ENCODE measurements around the gene MORN5.

MORN5 gene

DNA sequence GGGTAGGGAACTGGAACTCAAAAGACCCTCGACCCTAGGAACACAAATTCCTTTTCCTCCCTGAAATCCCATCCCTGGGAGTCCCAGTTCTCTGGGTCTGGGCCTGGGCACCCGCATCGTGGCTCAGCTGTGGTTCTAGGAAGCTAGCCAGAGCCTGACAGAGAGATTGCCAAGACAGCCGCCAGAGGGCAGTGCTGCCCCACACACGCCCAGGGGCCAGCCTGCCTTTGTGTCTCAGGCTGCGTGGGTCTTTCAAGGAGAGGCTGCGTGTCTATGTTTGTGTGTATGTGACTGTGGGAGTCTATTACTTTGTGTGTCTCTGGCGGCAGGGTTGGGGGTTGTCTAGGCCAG lies 34.6 kb upstream of the MORN5 start:
- DNase-seq, result peak; percentile 50

DNA sequence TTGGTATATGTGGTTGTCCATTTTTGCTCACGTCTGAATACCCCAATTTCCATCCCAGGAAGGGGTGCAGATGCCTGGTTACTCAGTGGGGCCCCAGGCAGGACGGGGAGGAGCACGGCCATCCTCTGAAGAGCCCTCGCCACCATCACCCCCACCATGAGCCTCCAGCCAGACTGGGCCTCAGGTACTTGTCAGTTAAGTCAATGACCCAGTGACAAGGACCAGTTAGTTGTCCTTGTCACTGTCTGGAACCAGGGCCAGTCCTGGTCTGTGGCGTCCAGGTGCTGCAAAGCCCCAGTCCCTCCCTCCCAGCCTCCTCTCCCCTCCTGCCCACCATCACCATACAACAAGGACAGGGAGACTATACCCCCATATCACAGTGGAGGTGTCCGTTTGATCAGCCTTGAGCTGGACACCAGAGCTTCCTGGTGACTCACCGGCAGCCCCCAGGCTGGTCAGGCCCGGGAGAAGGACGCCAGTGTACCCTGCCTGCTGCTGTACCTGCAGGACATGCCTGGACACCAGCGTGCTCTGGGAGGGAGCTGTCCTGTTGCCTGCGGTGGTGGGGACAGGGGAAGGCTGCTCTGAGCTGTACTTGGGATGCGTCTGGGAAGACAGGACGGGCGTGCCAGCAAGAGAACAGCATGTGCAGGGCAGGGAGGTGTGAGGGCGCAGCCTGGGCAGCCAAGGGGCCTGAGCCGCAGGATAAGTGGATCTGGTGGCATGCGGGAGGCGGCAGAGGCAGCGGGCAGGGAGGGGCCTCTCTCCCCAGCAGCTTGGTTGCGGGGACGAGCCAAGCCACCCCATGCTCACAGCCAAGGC lies 34.0 kb upstream of the MORN5 start:
- no peak for DNase-seq

DNA sequence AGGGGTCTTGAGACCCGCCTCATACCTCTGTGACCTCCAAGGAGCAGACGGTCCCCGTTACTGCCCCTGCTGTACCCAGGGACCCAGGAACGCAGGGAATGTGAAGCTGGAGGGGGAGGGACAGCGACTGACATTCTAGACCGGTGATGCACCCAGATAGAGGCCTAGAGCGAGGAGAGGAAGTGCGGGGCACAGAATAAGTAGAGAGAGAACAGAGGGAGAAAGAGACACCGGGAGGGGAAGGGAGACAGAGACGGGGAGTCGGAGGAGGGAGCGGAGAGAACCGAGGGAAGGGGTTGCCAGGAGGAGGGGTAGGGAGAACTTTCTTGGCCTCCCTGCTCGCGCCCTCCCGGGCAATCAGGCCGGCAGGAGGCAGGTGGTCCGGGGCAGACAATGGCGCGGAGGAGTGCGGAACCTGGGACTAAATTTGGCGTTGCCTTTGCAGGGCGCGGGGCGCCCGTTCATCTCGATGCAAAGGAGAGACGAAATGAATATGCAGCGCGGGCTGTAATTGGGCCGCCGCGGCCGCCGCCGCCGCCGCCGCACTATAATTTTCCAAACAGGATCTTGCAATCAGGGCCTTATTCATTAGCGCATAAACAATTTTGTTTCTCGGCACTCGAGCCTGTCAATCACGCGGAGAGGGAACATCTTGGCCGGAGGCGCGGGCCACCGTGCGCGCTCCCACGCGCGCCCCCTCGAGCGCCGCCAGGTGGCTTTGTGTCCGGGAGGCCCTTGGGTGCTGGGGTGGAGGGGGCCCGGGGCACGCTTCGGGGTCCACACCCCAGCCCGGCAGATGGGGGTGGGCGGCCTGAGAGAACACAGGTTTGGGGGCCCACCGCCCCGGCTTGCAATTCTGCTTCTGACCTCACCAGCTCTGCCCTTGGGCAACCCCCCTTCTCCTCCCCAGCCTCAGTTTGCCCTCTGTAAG lies 33.1 kb upstream of the MORN5 start:
- no peak for DNase-seq

DNA sequence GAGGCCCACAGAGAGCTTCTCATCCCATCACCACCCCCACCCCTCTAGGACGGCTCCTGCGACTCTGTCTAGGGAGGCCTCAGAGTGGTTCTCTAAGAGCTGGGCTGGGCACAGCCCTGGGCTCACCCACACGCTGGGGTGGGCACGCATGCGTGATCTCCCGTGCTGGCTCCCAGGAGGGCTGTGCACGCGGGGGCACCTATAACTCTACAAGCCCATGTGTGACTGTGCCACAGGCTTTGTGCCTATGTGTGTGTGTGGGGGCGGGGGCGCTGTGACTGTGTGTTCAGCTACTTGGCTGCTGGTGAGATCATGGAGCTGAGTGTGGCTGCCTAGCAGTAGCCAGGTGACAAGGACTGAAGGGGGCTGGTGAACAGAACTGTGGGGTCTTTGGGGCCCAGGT lies 32.3 kb upstream of the MORN5 start:
- DNase-seq, result no peak

DNA sequence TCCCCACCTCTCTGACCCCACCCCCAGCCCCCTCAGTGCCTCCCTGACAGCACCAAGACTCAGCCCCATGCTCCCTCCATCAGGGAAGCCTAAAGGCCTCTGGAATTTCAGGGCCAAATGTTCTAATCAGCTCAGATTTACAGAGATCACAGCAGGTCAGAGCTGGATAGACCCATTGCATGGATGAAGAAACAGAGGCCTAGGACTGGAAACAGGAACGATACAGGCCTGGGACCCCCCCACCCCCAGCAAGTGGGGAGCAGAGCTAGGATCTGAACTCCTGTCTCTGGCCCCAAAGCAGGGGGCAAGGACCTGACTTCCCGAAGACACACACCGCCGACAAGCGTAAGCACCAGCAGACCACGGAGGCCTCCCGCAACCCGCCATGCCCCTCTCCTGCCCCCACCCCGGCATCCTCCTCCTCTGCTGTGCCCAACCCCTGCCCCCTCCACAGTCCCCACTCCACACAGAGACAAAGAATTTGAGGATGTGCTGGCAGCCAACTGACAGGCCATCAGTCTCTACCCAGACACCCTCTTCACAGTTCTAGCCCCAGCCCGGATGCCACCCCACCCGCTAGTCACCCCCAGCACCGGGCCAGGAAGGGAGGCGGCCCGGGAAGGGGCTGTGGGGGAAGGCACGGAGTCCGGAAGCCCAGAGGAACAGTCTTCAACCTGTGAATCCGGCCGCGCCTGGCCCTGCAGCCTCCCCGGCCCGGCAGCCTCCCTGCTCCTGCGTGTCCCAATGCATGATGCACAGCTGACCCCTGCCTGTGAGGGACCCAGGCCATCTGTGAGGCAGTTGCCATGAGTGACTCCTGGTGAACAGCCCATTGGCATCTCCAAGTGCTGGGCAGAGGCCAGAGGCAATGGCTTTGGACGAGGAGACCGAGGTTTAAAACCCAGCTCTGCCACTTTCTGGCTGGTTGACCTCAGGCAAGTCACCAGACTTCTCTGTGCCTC lies 31.4 kb upstream of the MORN5 start:
- DNase-seq, result no peak

DNA sequence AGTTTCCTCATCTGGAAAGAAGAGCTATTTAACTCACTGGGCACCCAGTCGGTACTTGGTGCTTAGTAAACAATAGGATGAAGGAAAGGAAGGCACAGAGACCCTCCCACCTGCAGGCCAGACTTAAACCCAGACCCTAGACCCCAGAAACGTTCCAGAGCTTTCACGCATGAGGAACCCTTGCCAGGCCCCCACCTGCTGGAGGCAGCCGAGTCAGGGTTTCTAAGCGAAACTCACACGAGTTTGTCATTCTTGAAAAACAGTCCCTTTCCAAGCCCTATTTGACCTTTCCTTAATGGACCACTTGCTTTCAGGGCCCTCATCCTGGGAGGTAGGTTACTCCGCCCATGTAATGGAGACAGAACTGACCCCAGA lies 30.8 kb upstream of the MORN5 start:
- DNase-seq, result no peak

DNA sequence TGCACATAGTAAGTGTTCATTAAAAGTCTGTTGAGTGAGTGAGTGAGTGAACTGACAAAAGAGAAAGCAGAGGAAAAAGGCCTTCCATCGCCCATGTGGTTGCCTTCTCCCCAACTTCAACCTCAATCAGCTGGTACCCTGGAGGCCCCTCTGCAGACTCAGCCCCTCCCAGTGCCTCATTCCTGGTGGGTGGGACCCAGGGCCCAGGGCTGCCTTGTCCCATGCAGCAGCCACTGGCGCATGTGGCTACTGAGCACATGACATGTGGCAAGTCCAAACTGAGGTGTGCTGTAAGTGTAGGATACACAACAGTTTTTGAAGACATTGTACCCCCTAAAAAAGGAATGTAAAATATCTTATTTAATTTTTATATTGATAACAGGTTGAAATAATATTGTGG lies 29.7 kb upstream of the MORN5 start:
- no peak for DNase-seq

DNA sequence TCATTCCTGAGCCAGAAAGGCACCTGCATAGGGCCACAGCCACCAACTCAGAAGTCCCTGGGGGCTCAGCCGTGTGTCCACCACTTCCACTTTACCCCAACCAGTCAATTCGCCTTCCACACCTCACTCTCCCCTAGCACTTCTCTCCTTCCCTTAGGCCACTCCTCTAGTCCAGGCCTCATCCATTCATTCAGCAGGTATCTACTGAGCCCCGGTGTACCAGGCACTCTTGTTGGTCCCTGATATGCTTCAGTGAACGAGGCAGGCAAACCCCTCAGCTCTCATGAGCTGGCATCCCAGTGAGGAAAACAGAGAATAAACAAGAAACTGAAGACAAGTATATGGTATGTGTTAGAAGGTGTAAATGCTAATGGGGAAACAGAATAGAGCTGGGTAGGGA lies 28.9 kb upstream of the MORN5 start:
- no peak for DNase-seq

DNA sequence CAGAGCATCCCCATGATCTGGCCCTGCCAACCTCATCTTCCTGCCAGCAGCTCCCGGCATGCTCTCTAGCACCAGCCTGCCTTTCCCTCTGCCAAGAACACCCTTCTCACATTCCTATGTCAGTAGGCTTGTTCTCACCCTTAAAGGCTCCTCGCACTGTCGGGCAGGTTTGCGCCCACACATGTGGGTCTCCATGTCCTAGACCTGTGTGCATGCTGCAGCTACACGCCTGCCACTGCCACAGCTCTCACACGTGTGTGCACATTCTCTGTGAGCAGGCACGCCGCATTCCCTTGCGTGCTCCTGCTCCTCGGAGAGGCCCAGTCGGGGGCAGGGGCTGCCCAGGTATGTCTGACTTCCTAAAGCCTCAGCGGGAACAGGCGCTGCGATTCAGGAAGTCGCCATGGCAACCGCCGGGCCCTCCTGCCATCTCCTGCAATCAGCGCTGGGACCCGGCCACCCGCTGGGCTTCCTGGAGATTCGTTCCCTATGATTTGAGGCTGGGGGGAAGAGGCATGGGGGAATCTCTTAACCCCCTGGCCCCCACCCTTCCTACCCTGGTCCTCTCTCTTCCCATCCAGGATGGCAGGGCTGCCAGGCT lies 28.2 kb upstream of the MORN5 start:
- DNase-seq, result no peak

DNA sequence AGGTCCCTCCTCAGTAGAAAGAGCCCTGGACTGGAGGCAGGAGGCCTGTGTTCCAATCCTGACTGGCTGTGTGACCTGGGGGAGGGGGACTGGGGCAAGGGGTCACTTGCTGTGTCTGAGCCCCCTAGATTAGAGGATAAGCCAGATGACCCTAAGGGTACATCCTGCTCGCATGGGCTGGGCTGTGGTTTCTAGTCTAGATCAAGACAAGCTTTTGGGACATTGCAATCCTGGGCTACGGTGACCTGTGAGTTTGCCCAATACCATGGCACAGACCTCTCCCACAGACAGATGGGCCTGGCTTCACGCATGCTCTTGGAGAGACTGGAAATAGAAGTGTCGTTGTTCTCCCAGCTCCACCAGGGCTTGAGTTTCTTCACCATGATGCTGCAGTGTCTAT lies 27.2 kb upstream of the MORN5 start:
- DNase-seq, result no peak

DNA sequence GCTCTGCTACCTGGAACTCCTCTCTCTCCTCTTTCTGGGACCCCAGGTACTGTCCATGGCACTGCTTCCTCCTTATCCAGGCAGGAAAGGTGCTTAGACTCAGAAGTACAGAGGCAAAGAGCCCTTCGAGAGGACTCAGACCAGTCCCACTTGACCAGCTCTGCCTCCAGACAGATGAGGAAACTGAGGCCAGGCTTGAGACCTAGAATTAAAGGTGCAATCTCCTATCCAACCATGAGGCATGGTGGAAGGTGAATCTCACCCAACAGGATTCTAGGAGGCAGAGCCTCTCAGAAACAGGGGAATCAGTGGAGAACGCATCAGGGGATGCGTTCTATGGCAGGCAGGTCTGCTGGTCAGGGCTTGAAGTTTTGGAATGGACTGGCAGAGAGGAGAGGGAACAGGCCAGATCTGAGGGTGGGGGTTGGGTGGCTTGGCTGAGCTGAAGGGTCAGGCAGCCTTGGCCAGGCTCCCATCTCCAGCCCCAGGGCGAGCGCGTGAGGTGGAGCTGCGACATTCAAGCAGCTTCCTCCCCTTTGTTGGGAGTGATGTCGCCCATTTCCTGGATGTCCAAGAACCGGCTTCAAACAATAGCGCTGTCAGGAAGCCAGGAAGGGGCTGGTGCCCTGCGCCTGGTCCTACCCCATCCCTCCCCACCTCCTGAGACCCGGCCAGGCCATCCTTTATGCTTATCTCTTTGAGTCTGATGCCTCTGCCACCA lies 26.3 kb upstream of the MORN5 start:
- DNase-seq, result no peak

DNA sequence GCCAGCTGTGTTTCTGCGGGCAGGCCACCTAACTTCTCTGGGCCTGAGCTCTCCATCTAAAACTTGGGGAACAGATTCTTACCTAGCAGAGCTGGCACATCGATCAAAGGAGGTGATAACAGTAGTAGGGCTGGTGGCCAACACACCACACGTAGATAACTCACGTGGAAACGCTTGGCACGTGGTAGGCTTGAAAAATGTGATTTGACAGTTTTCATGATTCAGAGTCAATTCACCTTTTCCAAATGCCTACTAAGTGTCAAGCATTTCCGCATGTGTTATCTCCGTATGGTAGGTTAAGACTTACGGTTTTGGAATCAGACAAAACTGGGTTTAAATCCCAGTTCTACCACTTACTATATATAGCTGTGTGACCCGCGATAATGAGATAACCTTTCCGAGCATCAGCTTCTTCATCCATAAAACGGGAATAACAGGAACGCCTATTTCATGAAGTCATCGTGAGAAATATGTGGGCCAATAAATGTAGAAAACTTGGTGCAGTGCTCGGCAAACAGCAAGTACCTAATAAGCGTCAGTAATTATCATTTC lies 25.6 kb upstream of the MORN5 start:
- DNase-seq, result no peak

DNA sequence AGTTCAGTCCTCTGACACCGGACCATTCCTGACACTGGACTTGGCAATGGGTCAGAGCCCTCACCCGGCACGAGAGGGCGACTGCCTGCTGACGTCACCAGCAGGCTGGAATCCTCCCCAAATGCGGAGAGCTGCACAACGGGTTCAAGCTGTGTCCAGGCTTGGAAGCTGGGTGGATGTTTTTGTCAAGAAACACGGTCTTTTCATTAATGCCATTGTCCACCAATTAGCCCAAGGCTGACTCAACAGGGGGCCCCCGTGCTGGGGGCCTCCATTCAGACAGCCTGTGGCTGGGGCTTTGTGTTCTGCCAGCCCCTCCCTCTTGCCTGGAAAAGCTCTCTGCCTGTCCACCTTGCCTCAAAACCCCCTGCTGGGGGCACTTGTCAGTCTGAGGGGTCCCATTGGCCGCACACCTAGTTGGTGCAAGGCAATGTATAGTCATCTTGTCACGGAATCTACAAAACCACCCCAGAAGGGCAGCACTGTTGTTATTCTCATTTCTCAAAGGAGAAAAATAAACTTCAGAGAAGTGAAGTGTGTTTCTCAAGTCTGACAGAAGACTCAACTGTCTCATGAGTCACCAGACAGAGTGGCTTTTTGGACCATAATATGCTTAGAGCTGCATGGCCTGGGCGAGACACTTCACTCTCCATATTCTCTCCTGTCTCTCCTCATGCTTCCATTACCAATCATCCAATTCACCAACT lies 24.7 kb upstream of the MORN5 start:
- DNase-seq, result peak; percentile 57

DNA sequence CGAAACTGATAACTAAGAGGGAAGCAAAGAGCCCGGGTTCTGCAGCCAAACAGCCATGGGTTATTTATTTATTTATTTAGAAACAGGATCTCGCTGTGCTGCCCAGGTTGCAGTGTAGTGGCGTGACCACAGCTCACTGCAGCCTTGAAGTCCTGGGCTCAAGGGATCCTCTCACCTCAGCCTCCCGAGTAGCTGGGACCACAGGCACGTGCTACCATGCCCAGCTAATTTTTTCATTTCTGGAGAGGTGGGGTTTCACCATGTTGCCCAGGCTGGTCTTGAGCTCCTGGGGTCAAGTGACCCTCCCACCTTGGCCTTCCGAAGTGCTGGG lies 24.2 kb upstream of the MORN5 start:
- DNase-seq, result no peak

DNA sequence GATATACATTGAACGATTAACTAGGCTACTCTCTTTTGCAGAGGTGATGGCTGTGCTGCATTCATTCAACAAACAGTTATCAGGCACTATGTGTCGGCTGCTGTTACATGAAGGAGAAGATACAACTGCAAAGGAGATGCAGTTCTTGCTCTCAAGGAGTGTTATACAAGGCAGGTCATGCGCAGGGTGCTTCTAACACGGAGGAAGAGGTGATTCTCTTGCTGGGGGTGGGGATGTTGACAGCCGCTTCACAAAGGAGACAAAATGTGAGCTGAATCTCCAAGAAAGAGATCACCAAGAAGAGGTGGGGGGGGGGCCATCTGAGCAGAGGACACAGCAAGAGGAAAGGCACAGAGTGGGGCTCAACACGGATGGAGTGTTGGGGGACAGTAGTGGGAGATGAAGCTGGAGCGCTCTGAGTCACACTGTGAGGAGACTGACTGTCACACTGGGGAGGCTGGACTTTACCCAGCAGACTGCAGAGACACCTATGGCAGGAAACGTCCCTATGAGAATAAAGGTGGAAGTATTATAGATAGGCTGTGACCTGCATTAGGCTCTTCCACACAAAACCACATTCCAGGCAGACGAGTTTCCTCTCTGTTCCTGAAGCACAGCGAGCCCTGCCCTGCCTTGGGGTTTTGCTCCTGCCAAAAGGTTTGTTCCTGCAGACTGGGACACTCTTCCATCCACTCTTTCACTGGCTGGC lies 21.0 kb upstream of the MORN5 start:
- no peak for DNase-seq

DNA sequence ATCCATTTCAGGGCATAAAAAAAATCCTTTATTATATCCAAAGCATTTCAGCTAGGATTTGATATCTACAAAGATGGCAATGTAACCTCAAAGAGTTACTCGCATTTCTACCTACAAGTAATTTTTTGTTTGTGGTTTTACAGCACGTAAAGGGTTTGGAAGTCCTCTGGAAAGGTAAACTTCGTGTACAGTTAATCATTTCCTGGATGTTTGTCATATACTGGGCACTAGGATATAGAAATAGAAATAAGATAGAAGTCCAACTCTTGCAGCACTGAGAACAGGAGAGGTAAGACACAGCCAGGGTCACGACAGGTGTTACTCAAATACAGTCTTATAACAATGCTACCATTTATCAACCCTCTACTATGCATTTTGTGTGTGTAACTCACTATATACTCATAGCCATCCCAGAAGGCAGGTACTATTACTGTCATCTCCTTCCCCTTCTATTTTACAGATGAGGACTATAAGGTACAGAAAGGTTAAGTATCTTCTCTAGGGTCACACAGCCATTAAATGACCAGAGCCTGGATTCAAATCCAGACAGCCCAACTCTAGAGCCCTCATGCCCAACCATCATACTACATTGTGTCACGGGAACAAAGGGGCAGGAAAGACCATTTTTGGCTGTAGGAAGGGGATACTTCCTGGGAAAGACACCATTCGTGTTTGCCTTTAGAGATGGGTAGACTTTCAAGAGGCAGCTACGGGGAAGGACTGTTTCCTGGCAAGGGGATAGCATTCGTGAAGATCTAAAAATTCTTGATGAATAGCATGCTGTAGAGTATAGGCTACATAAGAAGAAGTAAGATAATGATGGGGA lies 19.1 kb upstream of the MORN5 start:
- no peak for DNase-seq

DNA sequence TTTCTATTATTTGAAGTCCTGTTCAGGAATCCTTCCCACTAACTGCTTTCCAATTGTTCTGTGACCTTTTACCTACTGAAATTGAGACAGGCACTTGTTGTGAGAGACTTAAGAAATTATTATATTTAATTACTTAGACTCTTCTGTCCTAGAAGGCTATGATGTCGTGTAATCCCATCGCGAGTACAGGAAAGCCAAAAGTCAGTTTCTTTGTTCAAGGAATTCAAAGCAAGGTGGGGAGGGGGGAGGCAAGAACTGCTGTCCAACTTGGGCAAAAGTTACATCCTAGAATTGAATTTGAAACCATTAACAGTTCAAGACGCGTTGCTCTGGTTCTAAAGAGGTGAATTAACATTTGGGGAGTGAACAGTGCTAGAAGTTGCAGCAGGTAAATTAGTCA lies 18.0 kb upstream of the MORN5 start:
- no peak for DNase-seq

DNA sequence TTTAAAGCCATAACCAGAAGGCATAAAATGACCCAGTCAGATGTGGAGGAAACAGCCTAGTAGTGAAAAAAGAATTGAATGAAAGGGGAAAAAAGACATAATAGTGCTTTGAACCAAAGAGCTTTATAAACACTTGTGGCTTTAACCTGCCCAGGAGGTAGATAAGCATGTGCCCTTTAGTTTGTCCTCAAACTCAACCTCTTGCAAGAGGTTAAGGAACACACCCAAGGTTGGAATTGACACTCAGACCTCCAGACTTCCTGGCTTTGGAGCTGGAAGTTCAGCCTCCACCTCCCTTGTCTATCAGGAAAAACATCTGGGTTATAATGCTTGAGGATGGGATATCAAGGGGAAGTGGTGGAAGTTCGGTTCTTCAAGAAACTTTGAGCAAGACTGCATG lies 16.4 kb upstream of the MORN5 start:
- DNase-seq, result no peak

DNA sequence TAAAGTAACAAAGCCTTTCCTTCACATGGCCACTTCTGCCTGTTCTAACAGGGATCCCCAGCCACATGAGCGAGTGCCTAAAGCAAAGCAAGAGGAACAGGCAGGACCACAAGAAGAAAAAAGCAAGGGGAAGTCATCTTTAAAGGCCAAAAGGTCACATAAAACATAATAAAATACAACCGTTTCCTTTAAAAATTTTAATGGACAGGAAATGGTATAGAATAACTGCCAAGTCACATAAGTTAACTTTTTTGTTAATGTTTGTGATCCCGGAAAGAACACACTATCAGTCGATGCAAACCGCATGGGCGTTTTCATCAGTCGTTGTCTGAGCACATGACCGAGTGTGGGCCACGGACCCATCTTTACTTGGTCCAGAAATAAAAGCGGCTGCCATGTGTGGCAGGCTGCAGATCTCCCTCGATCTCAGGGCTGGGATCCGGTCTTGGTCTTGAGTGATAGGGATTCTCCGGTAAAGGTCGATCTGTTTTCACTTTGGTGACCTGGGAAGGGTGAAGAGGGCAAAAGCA lies 15.8 kb upstream of the MORN5 start:
- peak; percentile 10 for DNase-seq

Measured in MV-4-11 (cell line).